Epithelial cell of esophagus (primary cell): Measurements from ENCODE around the gene PNPO.

Experiments
- DNase-seq: peaks from one replicate; pipeline ENCODE4 v3.0.0; 2010; ENCODE audit warnings: low read depth
- H3K4me3 ChIP-seq: 2 replicates; pipeline ENCODE4 v1.5.1; 2011; ENCODE audit warnings: mild to moderate bottlenecking, low read length, control low read depth
- CTCF ChIP-seq: IDR thresholded peaks from 2 replicates; pipeline ENCODE4 v1.5.1; 2011; ENCODE audit warnings: low read depth, mild to moderate bottlenecking, low read length, control low read depth, inconsistent platforms; ENCODE audit not compliant: insufficient read depth; ENCODE audit errors: missing control alignments

Gene PNPO

DNA sequence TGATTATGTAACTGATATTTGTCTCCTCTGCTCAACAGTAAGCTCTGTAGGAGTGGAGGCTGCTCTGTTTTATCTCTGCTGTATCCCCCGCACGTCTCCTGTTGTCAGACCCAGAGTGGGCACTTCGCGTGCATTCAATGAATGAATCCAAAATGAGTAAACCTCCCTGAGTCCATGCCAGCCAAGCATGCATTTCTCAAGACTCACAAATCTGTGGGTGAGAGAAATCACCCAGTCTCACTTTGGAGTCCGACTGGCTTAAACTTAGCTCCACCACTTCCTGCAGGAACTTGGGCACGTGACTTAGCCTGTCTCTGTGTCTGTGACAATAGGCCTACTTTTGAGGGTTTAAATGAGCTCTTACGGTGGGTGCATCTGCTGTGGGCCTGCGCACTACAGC, 3.7 kb downstream of the PNPO start:
- no peak for TF ChIP-seq CTCF
- no peak for DNase-seq
- no peak overlapping the region for H3K4me3 ChIP-seq

- no peak for TF ChIP-seq CTCF
- H3K4me3 ChIP-seq, result no peak overlapping the region
- DNase-seq, result no peak
Measured at GRCh38 chr17:47945529-47946508, 4.4 kb downstream of the PNPO start.

- DNase-seq, result no peak
- no peak for TF ChIP-seq CTCF
- no peak overlapping the region for H3K4me3 ChIP-seq
Measured at GRCh38 chr17:47946516-47946915, 5.1 kb downstream of the PNPO start.

DNA sequence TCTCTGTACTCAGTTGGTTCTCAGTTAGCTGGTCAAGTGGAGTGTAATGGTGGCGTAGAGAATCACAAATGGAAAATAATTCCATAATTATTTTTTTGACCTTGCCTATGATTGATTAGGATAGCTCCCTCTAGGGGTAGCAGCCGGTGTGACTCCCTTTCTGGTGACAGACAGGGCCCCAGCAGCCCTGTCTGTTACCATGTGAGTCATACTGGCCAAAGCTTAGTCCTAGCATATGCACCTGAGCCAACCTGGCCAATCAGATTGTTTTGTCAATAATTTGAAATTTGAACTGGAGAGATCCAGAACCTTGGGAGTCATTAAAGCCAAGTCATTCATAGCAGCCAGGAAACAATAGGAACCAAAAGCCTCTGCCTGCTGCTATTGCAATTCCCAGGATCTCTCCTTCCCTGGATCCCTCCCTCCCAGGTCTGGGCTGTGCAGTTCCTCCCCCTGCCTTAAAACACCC, 5.6 kb downstream of the PNPO start:
- TF ChIP-seq CTCF, result peak; percentile 87
- peak; percentile 95 for DNase-seq
- no peak overlapping the region for H3K4me3 ChIP-seq

- no peak overlapping the region for H3K4me3 ChIP-seq
- TF ChIP-seq CTCF, result no peak
- DNase-seq, result peak; percentile 70
Measured at GRCh38 chr17:47948706-47949196, 7.4 kb downstream of the PNPO start.

DNA sequence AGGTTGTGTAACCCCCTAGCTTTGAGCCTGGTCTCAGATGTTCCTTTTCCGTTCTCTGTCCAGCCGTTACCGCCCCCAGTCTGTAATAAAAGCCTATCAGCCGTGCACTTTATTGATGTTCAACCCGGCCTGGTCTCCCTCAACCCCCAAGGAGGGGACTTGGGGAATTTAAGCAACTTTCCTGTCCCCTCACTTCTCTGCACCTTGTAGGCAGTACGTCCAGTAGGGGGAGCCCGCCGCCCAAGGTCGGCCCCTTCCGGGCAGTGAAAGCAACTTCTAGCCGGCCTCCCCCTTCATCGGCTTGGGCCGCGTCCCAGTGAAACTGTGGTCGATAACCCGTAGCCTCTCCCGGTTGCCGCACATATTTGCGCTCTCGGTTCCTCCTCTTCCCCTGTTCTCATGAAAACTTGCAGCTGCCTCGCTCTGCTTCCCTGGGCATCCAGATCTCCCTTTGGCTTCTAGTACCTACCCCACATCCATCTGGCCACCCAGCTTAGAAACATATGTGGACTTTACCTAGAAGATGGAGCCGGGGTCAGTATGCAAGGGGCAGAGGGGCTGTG, 7.9 kb downstream of the PNPO start:
- DNase-seq, result peak; percentile 78
- no peak overlapping the region for H3K4me3 ChIP-seq
- peak; percentile 87 for TF ChIP-seq CTCF
